Pancreas (tissue), 10 donors: ENCODE data around the gene ZBTB1. TPM values are rescaled to one million over a fixed set of nuclear protein-coding genes. Genes with fewer than 3 reads are reported as not detected.

Source experiments
- ATAC-seq, 4 donors: fragments of 200-7000 bp; cut with Tn5 transposase; one replicate each; pipeline versions ENCODE4 v1.8.0 to v1.9.1; 2020; ENCODE audit warnings: mild to moderate bottlenecking in 4 of 4, moderate library complexity in 4 of 4
- DNase-seq, 6 donors: peaks; one replicate each; pipeline ENCODE4 v3.0.0-alpha.2; 2020
- FAIRE-seq: peaks from 2 replicates; lab custom pipeline; 2012; peaks lifted over from hg19 to GRCh38; lab: Jason Lieb, UNC
- H3K27ac ChIP-seq, 4 donors: fragments of 200-600 bp; sonication (generic); 1 replicate in 3 of 4; 2 replicates in 1 of 4; pipeline versions ENCODE4 v1.5.0 to v1.8.0; 2020
- H3K27me3 ChIP-seq, 4 donors: fragments of 200-600 bp; one replicate each; pipeline ENCODE4 v1.8.0; 2021
- H3K36me3 ChIP-seq, 3 donors: fragments of 200-600 bp; sonication (generic) in 1 of 3; one replicate each; pipeline versions ENCODE4 v1.5.0 to v1.8.0; 2020 to 2021
- H3K4me1 ChIP-seq, 3 donors: fragments of 200-600 bp; one replicate each; pipeline ENCODE4 v1.8.0; 2021
- H3K4me3 ChIP-seq, 4 donors: fragments of 200-600 bp; sonication (generic) in 2 of 4; one replicate each; pipeline versions ENCODE4 v1.5.0 to v1.8.0; 2020 to 2021
- H3K9me3 ChIP-seq, 4 donors: fragments of 200-600 bp; one replicate each; pipeline ENCODE4 v1.8.0; 2021
- CTCF ChIP-seq, 4 donors: fragments of 200-600 bp; sonication (generic) in 3 of 4; IDR thresholded peaks; one replicate each; pipeline versions ENCODE4 v1.5.0 to v1.8.0; 2021; ENCODE audit warnings: antibody characterized with exemption in 4 of 4
- WGBS, 2 donors: extraction: QIAGEN DNeasy Blood & Tissue Kit; methylation state at CpG; one replicate each; pipeline ENCODE4 v1.1.7; 2013; 5-methylcytosine and 5-hydroxymethylcytosine counted together
- intact Hi-C, 3 donors: fragments of 100-400 bp; cut with DNase I; formaldehyde crosslinking; loops; one replicate each; pipeline versions ENCODE4 v1.11.1 to v1.14.2; 2022
- polyA plus RNA-seq, 2 donors: library from polyadenylated mRNA; stranded (reverse); fragments of 200-250 nt; gene quantifications; one replicate each; pipeline ENCODE4 v1.2.3, GENCODE V29; 2013
- total RNA-seq, 6 donors: library from RNA; stranded (reverse); fragmentation: NEBNext Ultra II Directional in 4 of 6; extraction: Animal tissue kit (Norgen Biotek cat#: 25700) in 4 of 6; gene quantifications; one replicate each; pipeline versions ENCODE4 v1.2.1 to v1.2.4, GENCODE V29; 2021 to 2023
- donor health status: healthy with polysubstance abuse.
- donor health status: DM: no; HTN: no; CAD: no; lungs with moderate emphysema.
- donor health status: DM: no; HTN: no; CAD: no.
- donor health status: control.
- donor health status: control.
- donor health status: Bipolar disorder and iron deficiency.
- donor health status: DM: yes; HTN: yes; CAD: no.
- donor health status: DM: no; HTN: no; CAD: no.
- donor health status: DM: no; HTN: no; CAD: no.
- donor health status: DM: yes; HTN: yes; CAD: no.

ZBTB1 gene
- 10 to 100 TPM; 10.0 to 24.3 (median 12.7) TPM for total RNA-seq
- 10 to 100 TPM in 1 of 2 donors, 1 to 10 TPM in 1; 8.7 to 11.5 TPM for polyA plus RNA-seq

DNA sequence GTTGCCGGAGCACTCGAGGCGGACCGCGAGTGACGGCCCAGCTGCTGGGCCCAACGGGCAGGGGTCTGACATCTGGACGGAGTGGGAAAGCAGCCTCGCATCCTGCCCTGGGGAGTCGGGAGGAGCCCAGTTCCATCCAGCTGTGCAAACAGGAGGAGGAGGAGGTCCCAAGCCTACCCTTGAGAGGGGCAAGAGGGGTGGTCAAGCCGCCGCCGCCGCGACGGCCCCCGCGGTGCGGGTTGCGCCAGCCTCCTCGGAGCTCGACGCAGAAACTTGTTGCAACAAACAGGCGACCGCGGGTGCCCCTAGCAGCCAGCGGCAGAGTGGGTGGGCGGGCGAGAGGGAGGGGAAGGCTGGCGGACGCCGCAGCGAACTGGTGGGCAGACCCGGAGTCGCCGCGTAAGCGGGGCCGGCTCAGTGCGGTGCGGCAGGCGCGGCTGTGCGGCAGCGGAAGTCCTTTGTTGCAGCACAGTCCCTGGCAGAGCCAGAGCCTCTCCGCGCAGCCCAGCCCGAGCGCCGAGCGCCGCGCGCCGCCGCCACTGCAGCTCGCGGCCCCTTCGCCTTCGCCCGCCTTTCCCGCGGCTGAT is at the start of gene ZBTB1:
TSS of gene ZBTB1 (plus strand) at position 461 of the 587 bp plus-strand sequence. CDS start 16,735 bp downstream, outside the sequence.
- peak within 1 kb of the TSS; percentile 74 to 88 (median 84) for H3K4me3 ChIP-seq
- intact Hi-C loops, result no loop called here
- DNase-seq (peak; percentile 77 to 90 (median 80)), FAIRE-seq (no peak), ATAC-seq (peak; percentile 59 to 67 (median 65))
- no peaks in the 10 kb centered on the region for H3K27me3 ChIP-seq
- WGBS, 2 donors, result 0% methylated on average over 43 to 63 of the region's 63 CpGs
- H3K27ac ChIP-seq, result peak within 1 kb of the TSS; percentile 97 to 100 (median 99)
- H3K4me1 ChIP-seq, result peaks cover 16 to 44% (median 18%) of the 10 kb centered on the region in 3 donors
- TF ChIP-seq CTCF (IDR thresholded peaks at IDR 0.05), result no peak
- no peaks in the 10 kb centered on the region for H3K36me3 ChIP-seq
- no peaks in the 10 kb centered on the region for H3K9me3 ChIP-seq

- FAIRE-seq (no peak), ATAC-seq (no peak), DNase-seq (no peak)
- H3K27ac ChIP-seq, result no peak overlapping the region
- intact Hi-C loops, result no loop called here
- no peak for TF ChIP-seq CTCF (IDR thresholded peaks at IDR 0.05)
- peaks cover 0 to 3% (median 3%) of the 10 kb centered on the region in 3 donors for H3K4me1 ChIP-seq
- H3K4me3 ChIP-seq, result no peak overlapping the region
- WGBS, 2 donors, result 76 to 82% methylated on average over 4 of the region's 4 CpGs
- H3K36me3 ChIP-seq, result peaks cover 0 to 22% (median 0%) of the 10 kb centered on the region in 3 donors
- no peaks in the 10 kb centered on the region for H3K9me3 ChIP-seq
- H3K27me3 ChIP-seq, result no peaks in the 10 kb centered on the region
Observed at GRCh38 chr14:64459405-64460136, 45.0 kb upstream of the ZBTB1 start.

DNA sequence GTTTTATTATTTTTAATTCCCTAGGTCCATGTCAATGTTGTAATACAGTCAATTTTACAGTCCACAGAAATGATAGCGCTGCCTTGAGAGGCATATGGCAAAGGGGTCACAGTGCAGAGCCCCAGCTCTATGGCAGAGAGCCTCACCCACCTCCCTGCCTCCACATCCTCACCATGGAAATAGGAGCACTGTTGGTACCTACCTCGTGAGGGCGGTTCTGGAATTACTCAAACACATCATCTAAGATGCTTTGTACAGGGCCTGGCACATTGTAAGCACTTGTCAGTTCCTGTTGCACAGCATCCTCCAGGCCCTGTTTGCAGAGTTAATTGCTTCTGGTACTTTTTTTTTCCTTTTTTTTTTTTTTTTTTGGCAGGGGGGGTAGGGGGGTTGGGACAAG is 43.3 kb upstream of the ZBTB1 start:
- no peak for FAIRE-seq

GRCh38 chr14:64463195-64463594 is 41.4 kb upstream of the ZBTB1 start:
- DNase-seq (no peak), FAIRE-seq (no peak), ATAC-seq (no peak)
- peaks cover 4 to 10% (median 6%) of the 10 kb centered on the region in 3 donors for H3K4me1 ChIP-seq
- no peaks in the 10 kb centered on the region for H3K27me3 ChIP-seq
- TF ChIP-seq CTCF (IDR thresholded peaks at IDR 0.05), result no peak
- H3K4me3 ChIP-seq, result no peak overlapping the region
- 93 to 96% methylated on average over 2 of the region's 2 CpGs for WGBS, 2 donors
- intact Hi-C loops, result no loop called here
- H3K27ac ChIP-seq, result no peak overlapping the region
- H3K36me3 ChIP-seq, result peaks cover 0 to 4% (median 0%) of the 10 kb centered on the region in 3 donors
- H3K9me3 ChIP-seq, result no peaks in the 10 kb centered on the region

More for the DNA sequence above, 43.3 kb upstream of the ZBTB1 start:
- intact Hi-C loops, result no loop called here
- Histone ChIP-seq H3K9me3 (no peaks in the 10 kb centered on the region), H3K36me3 (peaks cover 0 to 7% (median 0%) of the 10 kb centered on the region in 3 donors), H3K4me1 (peaks cover 3 to 8% (median 4%) of the 10 kb centered on the region in 3 donors), H3K27ac (no peak overlapping the region), H3K4me3 (no peak overlapping the region), H3K27me3 (no peaks in the 10 kb centered on the region)
- WGBS, 2 donors, result 92 to 100% methylated on average over 3 of the region's 3 CpGs
- DNase-seq (no peak), ATAC-seq (no peak)
- TF ChIP-seq CTCF (IDR thresholded peaks at IDR 0.05), result no peak
